Left ventricle myocardium inferior (tissue), 1 donor: ENCODE data around the gene KNSTRN. TPM values are rescaled to one million over a fixed set of nuclear protein-coding genes. Genes with fewer than 3 reads are reported as not detected.

Source experiments
- DNase-seq: peaks from one replicate; pipeline ENCODE4 v3.0.0-alpha.2; 2020
- H3K27ac ChIP-seq: fragments of 200-600 bp; replicated peaks from 2 replicates; pipeline ENCODE4 v1.8.0; 2021
- H3K27me3 ChIP-seq: fragments of 200-600 bp; 2 replicates; pipeline ENCODE4 v1.8.0; 2021; ENCODE audit warnings: low read depth
- H3K36me3 ChIP-seq: fragments of 200-600 bp; 2 replicates; pipeline ENCODE4 v1.8.0; 2021
- H3K4me1 ChIP-seq: fragments of 200-600 bp; 2 replicates; pipeline ENCODE4 v1.8.0; 2021
- H3K4me3 ChIP-seq: fragments of 200-600 bp; 2 replicates; pipeline ENCODE4 v1.8.0; 2021; ENCODE audit warnings: mild to moderate bottlenecking, moderate library complexity
- H3K9me3 ChIP-seq: fragments of 200-600 bp; replicated peaks from 2 replicates; pipeline ENCODE4 v1.8.0; 2021
- CTCF ChIP-seq: fragments of 200-600 bp; IDR thresholded peaks from 2 replicates; pipeline ENCODE4 v1.8.0; 2021; ENCODE audit warnings: antibody characterized with exemption, mild to moderate bottlenecking, borderline replicate concordance
- intact Hi-C: fragments of 100-400 bp; cut with micrococcal nuclease; formaldehyde crosslinking; loops from one replicate; pipeline ENCODE4 v1.11.0; 2022
- total RNA-seq: library from RNA; stranded (reverse); fragmentation: NEBNext Ultra II Directional; extraction: Animal tissue kit (Norgen Biotek cat#: 25700); gene quantifications from one replicate; pipeline ENCODE4 v1.2.1, GENCODE V29; 2021
- donor health status: DM: no; HTN: yes; CAD: no; lungs with severe emphysema.

Gene KNSTRN
- total RNA-seq, 1 donor from 2014 or later = 9.0 TPM

GRCh38 chr15:40360015-40360414 is 22.5 kb upstream of the KNSTRN start:
- intact Hi-C loops = no loop called here
- no peaks in the 10 kb centered on the region for H3K27me3 ChIP-seq

GRCh38 chr15:40361640-40362039 is 20.9 kb upstream of the KNSTRN start:
- no peak for DNase-seq
- intact Hi-C loops = no loop called here
- Histone ChIP-seq H3K36me3 (no peaks in the 10 kb centered on the region), H3K4me1 (peaks cover 39% of the 10 kb centered on the region), H3K27ac (no peak overlapping the region), H3K9me3 (no peaks in the 10 kb centered on the region), H3K27me3 (no peaks in the 10 kb centered on the region), H3K4me3 (no peak overlapping the region)
- TF ChIP-seq CTCF = no peak

More at GRCh38 chr15:40360015-40360414, 22.5 kb upstream of the KNSTRN start:
- TF ChIP-seq CTCF = no peak
- Histone ChIP-seq H3K9me3 (no peaks in the 10 kb centered on the region), H3K4me3 (no peak overlapping the region), H3K4me1 (peaks cover 23% of the 10 kb centered on the region), H3K27ac (no peak overlapping the region), H3K36me3 (no peaks in the 10 kb centered on the region)
- no peak for DNase-seq

- Histone ChIP-seq H3K27ac (no peak overlapping the region), H3K36me3 (no peaks in the 10 kb centered on the region), H3K27me3 (no peaks in the 10 kb centered on the region), H3K4me3 (no peak overlapping the region), H3K4me1 (peaks cover 41% of the 10 kb centered on the region), H3K9me3 (no peaks in the 10 kb centered on the region)
- intact Hi-C loops = no loop called here
- no peak for DNase-seq
- TF ChIP-seq CTCF = no peak
Measured at GRCh38 chr15:40363611-40364010, 18.9 kb upstream of the KNSTRN start.

GRCh38 chr15:40364251-40364650 is 18.3 kb upstream of the KNSTRN start:
- no peaks in the 10 kb centered on the region for H3K36me3 ChIP-seq
- peaks cover 36% of the 10 kb centered on the region for H3K4me1 ChIP-seq
- no peaks in the 10 kb centered on the region for H3K9me3 ChIP-seq
- no peak overlapping the region for H3K4me3 ChIP-seq
- no peak for TF ChIP-seq CTCF
- intact Hi-C loops = no loop called here
- H3K27ac ChIP-seq = no peak overlapping the region
- DNase-seq = no peak
- H3K27me3 ChIP-seq = no peaks in the 10 kb centered on the region

- Histone ChIP-seq H3K27me3 (no peaks in the 10 kb centered on the region), H3K4me1 (peaks cover 36% of the 10 kb centered on the region), H3K27ac (peak overlapping the region; percentile 95), H3K4me3 (no peak overlapping the region), H3K36me3 (no peaks in the 10 kb centered on the region), H3K9me3 (no peaks in the 10 kb centered on the region)
- intact Hi-C loops = no loop called here
- no peak for DNase-seq
- TF ChIP-seq CTCF = no peak
Measured at GRCh38 chr15:40365016-40365415, 17.5 kb upstream of the KNSTRN start.
